Brain microvascular endothelial cell (primary cell): ENCODE results near the gene GUCA1A.

Experiments
- DNase-seq: peaks from one replicate; pipeline ENCODE4 v3.0.0-alpha.2; 2020
- H3K27ac ChIP-seq: fragments of 250-450 bp; sonication (Bioruptor Pico); 2 replicates; pipeline ENCODE4 v1.5.1; 2020; ENCODE audit warnings: mild to moderate bottlenecking, moderate library complexity
- H3K27me3 ChIP-seq: fragments of 250-450 bp; sonication (Bioruptor Pico); replicated peaks from 2 replicates; pipeline ENCODE4 v1.5.1; 2020; ENCODE audit warnings: mild to moderate bottlenecking
- H3K36me3 ChIP-seq: fragments of 250-450 bp; sonication (Bioruptor Pico); replicated peaks from 2 replicates; pipeline ENCODE4 v1.5.1; 2020; ENCODE audit warnings: mild to moderate bottlenecking
- H3K4me3 ChIP-seq: 2 replicates; pipeline ENCODE4 v1.5.1; 2011; ENCODE audit warnings: low read depth, mild to moderate bottlenecking, control low read depth, low read length, moderate library complexity
- CTCF ChIP-seq: IDR thresholded peaks from 2 replicates; pipeline ENCODE4 v1.5.1; 2011; ENCODE audit warnings: low read depth, mild to moderate bottlenecking, moderate library complexity, low read length, control low read depth, inconsistent platforms; ENCODE audit errors: missing control alignments
- in situ Hi-C: cut with HindIII; loops from 2 replicates; pipeline ENCODE4 v1.10.0; 2017; ENCODE audit warnings: low sequenced_read_pairs, low pct_ligation_motif_present

The GUCA1A gene

GRCh38 chr6:42173101-42173500, at the start of gene GUCA1A:
GUCA1A (plus strand) TSS chr6:42173364; CDS start chr6:42173614, 250 bp downstream.
- no peak within 1 kb of the TSS for H3K27ac ChIP-seq
- no peaks in the 10 kb centered on the region for H3K36me3 ChIP-seq
- DNase-seq = no peak
- no peak for TF ChIP-seq CTCF
- no peak within 1 kb of the TSS for H3K4me3 ChIP-seq
- in situ Hi-C loops = no loop called here
- no peaks in the 10 kb centered on the region for H3K27me3 ChIP-seq

DNA sequence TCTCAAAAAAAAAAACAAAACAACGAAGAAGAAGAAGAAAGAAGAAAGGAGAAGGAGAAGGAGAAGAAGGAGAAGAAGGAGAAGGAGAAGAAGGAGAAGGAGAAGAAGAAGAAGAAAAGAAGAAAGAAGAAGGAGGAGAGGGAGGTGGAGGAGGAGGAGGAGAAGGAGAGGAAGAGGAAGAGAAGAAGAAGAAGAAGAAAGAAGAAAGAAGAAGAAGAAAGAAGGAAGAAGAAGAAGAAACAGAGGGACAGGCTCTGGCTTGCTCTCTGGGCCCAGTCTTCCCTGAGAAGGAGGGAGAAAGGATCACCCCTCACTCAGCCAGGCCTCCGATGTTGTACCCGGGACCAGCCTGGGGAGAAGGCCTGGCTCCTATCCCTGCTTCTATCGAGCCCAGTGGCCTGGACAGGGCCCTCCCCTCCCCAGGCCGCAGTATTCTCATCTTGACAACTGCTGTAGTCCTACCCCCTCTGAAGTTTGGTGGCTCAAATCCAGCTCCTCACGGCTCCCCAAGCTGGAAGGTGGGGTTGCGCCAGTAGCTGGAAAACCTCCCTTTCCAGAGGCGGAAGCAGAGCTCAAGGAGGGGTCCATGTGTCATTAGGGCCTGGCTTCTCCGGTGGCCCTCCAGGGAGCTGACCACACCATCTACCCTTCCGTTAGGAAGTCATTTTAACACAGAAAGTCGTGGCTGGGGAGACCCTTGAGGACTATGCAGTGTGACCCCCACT, 49.6 kb upstream of the GUCA1A start:
- no peak for DNase-seq
- Histone ChIP-seq H3K27ac (no peak overlapping the region), H3K27me3 (no peaks in the 10 kb centered on the region), H3K4me3 (no peak overlapping the region), H3K36me3 (peaks cover 25% of the 10 kb centered on the region)
- no peak for TF ChIP-seq CTCF
- in situ Hi-C loops = no loop called here

GRCh38 chr6:42124223-42124836, 48.8 kb upstream of the GUCA1A start:
- DNase-seq = no peak
- Histone ChIP-seq H3K27ac (no peak overlapping the region), H3K4me3 (no peak overlapping the region), H3K36me3 (peaks cover 25% of the 10 kb centered on the region), H3K27me3 (no peaks in the 10 kb centered on the region)
- in situ Hi-C loops = no loop called here
- no peak for TF ChIP-seq CTCF

DNA sequence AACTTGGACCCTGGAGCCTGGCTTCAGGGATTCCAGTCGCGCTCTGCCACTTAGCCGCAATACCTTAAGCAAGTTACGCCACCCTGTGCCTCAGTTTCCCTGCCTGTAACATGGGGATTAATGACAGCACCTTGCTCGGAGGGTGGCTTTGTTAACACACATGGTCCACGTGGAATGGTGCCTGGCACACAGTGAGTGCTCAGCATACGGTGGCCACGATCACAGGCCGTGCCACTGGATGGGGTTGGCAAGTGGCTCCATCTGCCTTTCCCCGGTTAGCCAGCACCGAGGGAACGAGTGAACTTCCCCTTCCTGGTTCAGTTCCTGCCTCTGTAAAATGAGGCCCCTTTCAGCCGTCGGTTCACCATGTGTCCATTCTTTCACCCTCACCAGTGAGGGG, 47.9 kb upstream of the GUCA1A start:
- Histone ChIP-seq H3K36me3 (peaks cover 25% of the 10 kb centered on the region), H3K27ac (no peak overlapping the region), H3K4me3 (no peak overlapping the region), H3K27me3 (no peaks in the 10 kb centered on the region)
- no peak for TF ChIP-seq CTCF
- in situ Hi-C loops = no loop called here
- DNase-seq = no peak

- in situ Hi-C loops = no loop called here
- Histone ChIP-seq H3K27ac (no peak overlapping the region), H3K36me3 (peaks cover 25% of the 10 kb centered on the region), H3K27me3 (no peaks in the 10 kb centered on the region), H3K4me3 (no peak overlapping the region)
- no peak for TF ChIP-seq CTCF
- DNase-seq = no peak
Observed at GRCh38 chr6:42125663-42126062, 47.5 kb upstream of the GUCA1A start.
